K562 (cell line): ENCODE data around the gene SUOX. TPM values are rescaled to one million over a fixed set of nuclear protein-coding genes. Genes with fewer than 3 reads are reported as not detected.

Experiments used
- LARP7 ChIP-seq: fragments of 450-650 bp; IDR thresholded peaks from 2 replicates; pipeline ENCODE4 v1.6.1; 2016
- PCBP2 ChIP-seq: fragments of 200-400 bp; formaldehyde crosslinking; IDR thresholded peaks from 2 replicates; pipeline ENCODE4 v1.6.1; 2018; ENCODE audit warnings: low read length, low read depth, mild to moderate bottlenecking, moderate library complexity; ENCODE audit not compliant: poor library complexity, severe bottlenecking
- PHB ChIP-seq: fragments of 250-450 bp; sonication (Bioruptor Pico); IDR thresholded peaks from 2 replicates; pipeline ENCODE4 v1.5.0; 2021
- POLR2G ChIP-seq: fragments of 200-400 bp; formaldehyde crosslinking; IDR thresholded peaks from 2 replicates; pipeline ENCODE4 v1.6.1; 2017; ENCODE audit warnings: low read depth, mild to moderate bottlenecking, antibody characterized with exemption, low read length, moderate library complexity
- PPARD ChIP-seq: fragments of 250-450 bp; sonication (Bioruptor Pico); IDR thresholded peaks from 2 replicates; pipeline ENCODE4 v1.8.0; 2022; ENCODE audit warnings: inconsistent platforms, mild to moderate bottlenecking, moderate library complexity
- VEZF1 ChIP-seq: fragments of 200-800 bp; sonication (Bioruptor generic); IDR thresholded peaks from 2 replicates; pipeline ENCODE4 v1.6.1; 2017; ENCODE audit warnings: missing genetic modification characterization, missing compliant biosample characterization
- ZBTB34 ChIP-seq: fragments of 250-450 bp; sonication (Bioruptor Pico); IDR thresholded peaks from 2 replicates; pipeline ENCODE4 v1.8.0; 2021; ENCODE audit warnings: mild to moderate bottlenecking, moderate library complexity
- ZKSCAN8 ChIP-seq: fragments of 200-800 bp; sonication (Bioruptor generic); IDR thresholded peaks from 2 replicates; pipeline ENCODE4 v1.6.1; 2016; ENCODE audit warnings: missing genetic modification characterization, missing compliant biosample characterization
- polyA plus RNA-seq, 8 experiments: library from polyadenylated mRNA; depleted of rRNA in 4 of 8; stranded (reverse) in 5 of 8; unstranded in 3 of 8; fragments of >200 nt; fragmentation: Nextera tagmentation in 2 of 8; fragmentation: Illumina TruSeq in 1 of 8; extraction: Ambion mirVana in 2 of 8; extraction: Trizol in 1 of 8; gene quantifications; 2 replicates each; pipeline versions ENCODE4 v1.2.1 to v1.2.3, GENCODE V29; 2011 to 2014; ENCODE audit warnings: inconsistent platforms in 1 of 8, missing spikeins in 1 of 8
- total RNA-seq, 7 experiments: library from RNA; depleted of rRNA in 6 of 7; stranded (reverse); fragments of >200 nt in 6 of 7; fragmentation: Illumina TruSeq in 2 of 7; extraction: Trizol in 2 of 7; gene quantifications; 2 replicates each; pipeline versions ENCODE4 v1.2.1 to v1.2.3, GENCODE V29; 2011 to 2021; ENCODE audit warnings: low replicate concordance in 1 of 7
- TF ChIP-seq, protein P1 (sequence below): sonication (generic); formaldehyde crosslinking; IDR thresholded peaks from 2 replicates; pipeline ENCODE4 v1.8.0; 2023; ENCODE audit warnings: mild to moderate bottlenecking, missing genetic modification reagents
- TF ChIP-seq, protein P2 (sequence below): fragments of 450-650 bp; IDR thresholded peaks from 2 replicates; pipeline ENCODE4 v1.6.1; 2016; ENCODE audit warnings: antibody characterized with exemption
- TF ChIP-seq, protein P3 (sequence below): fragments of 250-450 bp; sonication (Bioruptor Pico); IDR thresholded peaks from 2 replicates; pipeline ENCODE4 v1.5.0; 2020; ENCODE audit warnings: mild to moderate bottlenecking
- TF ChIP-seq, protein P4 (sequence below), 2 experiments: IDR thresholded peaks; 2 replicates each; pipeline ENCODE4 v1.6.1; 2011; ENCODE audit warnings: borderline replicate concordance in 1 of 2, control low read depth in 1 of 2, low read depth in 1 of 2, low read length in 1 of 2, mild to moderate bottlenecking in 1 of 2, mixed read lengths in 1 of 2, moderate library complexity in 1 of 2; ENCODE audit not compliant: insufficient read depth in 1 of 2, insufficient read length in 1 of 2, poor library complexity in 1 of 2, severe bottlenecking in 1 of 2; ENCODE audit errors: extremely low read depth in 1 of 2

SUOX gene
- total and polyA plus RNA-seq, 9 of the 15 experiments (the other 6 are each of a cell fraction or from before 2014, with no cell fraction given): 9.2 to 39.7 (median 25.4) TPM

- peak; percentile 64; the same call in 1 of the 2 replicates for TF ChIP-seq LARP7
- TF ChIP-seq, protein P1, sequence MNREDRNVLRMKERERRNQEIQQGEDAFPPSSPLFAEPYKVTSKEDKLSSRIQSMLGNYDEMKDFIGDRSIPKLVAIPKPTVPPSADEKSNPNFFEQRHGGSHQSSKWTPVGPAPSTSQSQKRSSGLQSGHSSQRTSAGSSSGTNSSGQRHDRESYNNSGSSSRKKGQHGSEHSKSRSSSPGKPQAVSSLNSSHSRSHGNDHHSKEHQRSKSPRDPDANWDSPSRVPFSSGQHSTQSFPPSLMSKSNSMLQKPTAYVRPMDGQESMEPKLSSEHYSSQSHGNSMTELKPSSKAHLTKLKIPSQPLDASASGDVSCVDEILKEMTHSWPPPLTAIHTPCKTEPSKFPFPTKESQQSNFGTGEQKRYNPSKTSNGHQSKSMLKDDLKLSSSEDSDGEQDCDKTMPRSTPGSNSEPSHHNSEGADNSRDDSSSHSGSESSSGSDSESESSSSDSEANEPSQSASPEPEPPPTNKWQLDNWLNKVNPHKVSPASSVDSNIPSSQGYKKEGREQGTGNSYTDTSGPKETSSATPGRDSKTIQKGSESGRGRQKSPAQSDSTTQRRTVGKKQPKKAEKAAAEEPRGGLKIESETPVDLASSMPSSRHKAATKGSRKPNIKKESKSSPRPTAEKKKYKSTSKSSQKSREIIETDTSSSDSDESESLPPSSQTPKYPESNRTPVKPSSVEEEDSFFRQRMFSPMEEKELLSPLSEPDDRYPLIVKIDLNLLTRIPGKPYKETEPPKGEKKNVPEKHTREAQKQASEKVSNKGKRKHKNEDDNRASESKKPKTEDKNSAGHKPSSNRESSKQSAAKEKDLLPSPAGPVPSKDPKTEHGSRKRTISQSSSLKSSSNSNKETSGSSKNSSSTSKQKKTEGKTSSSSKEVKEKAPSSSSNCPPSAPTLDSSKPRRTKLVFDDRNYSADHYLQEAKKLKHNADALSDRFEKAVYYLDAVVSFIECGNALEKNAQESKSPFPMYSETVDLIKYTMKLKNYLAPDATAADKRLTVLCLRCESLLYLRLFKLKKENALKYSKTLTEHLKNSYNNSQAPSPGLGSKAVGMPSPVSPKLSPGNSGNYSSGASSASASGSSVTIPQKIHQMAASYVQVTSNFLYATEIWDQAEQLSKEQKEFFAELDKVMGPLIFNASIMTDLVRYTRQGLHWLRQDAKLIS (CRISPR knock-in tag): no peak
- TF ChIP-seq POLR2G: peak; percentile 21; the same call in 1 of the 2 replicates
- TF ChIP-seq, protein P2, sequence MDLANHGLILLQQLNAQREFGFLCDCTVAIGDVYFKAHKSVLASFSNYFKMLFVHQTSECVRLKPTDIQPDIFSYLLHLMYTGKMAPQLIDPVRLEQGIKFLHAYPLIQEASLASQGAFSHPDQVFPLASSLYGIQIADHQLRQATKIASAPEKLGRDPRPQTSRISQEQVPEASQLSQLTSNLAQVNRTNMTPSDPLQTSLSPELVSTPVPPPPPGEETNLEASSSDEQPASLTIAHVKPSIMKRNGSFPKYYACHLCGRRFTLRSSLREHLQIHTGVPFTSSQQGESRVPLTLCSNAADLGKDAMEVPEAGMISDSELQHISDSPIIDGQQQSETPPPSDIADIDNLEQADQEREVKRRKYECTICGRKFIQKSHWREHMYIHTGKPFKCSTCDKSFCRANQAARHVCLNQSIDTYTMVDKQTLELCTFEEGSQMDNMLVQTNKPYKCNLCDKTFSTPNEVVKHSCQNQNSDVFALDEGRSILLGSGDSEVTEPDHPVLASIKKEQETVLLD: 0 out of 2 replicates have a peak, but pooled peaks have one; percentile 52
- TF ChIP-seq VEZF1 (CRISPR knock-in tag): peak; percentile 92
- TF ChIP-seq, protein P3, sequence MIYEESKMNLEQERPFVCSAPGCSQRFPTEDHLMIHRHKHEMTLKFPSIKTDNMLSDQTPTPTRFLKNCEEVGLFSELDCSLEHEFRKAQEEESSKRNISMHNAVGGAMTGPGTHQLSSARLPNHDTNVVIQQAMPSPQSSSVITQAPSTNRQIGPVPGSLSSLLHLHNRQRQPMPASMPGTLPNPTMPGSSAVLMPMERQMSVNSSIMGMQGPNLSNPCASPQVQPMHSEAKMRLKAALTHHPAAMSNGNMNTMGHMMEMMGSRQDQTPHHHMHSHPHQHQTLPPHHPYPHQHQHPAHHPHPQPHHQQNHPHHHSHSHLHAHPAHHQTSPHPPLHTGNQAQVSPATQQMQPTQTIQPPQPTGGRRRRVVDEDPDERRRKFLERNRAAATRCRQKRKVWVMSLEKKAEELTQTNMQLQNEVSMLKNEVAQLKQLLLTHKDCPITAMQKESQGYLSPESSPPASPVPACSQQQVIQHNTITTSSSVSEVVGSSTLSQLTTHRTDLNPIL: no peak
- TF ChIP-seq PPARD: no peak
- TF ChIP-seq, protein P4, sequence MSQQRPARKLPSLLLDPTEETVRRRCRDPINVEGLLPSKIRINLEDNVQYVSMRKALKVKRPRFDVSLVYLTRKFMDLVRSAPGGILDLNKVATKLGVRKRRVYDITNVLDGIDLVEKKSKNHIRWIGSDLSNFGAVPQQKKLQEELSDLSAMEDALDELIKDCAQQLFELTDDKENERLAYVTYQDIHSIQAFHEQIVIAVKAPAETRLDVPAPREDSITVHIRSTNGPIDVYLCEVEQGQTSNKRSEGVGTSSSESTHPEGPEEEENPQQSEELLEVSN (IDR thresholded peaks at IDR 0.05; ENCODE audit: borderline replicate concordance in 1 of 2, extremely low read depth in 1 of 2, insufficient read depth in 1 of 2, insufficient read length in 1 of 2, low read depth in 1 of 2, low read length in 1 of 2, poor library complexity in 1 of 2, severe bottlenecking in 1 of 2): peak; percentile 11 to 58
- no peak for TF ChIP-seq PHB (CRISPR knock-in tag)
- TF ChIP-seq ZKSCAN8: no peak
- TF ChIP-seq PCBP2: no peak
- TF ChIP-seq ZBTB34 (CRISPR knock-in tag): no peak
Measured at GRCh38 chr12:56007564-56008559, 10.8 kb downstream of the SUOX start (continued).
